ENCODE data around the gene GALNT10.

The GALNT10 gene

DNA sequence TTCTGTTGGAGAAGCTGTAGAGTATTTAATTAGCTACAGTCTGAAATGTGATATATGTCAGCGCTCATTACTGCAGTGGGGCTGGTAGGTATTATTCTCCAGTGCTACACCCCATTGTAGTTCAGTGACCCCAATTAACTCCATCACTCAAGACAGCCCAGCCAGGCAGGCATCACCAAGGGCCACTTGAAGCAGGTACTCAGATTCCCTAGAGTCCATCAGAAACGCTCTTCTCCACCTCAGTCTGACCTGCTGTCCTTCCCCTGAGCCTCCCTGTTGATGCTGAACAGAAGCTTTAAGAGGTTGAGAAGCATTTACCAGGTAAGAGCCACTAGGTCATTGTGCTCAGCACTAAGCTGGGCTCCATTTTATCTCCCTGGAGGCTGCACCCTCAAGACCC lies 71.8 kb downstream of the GALNT10 start:
- TF ChIP-seq, protein P1, sequence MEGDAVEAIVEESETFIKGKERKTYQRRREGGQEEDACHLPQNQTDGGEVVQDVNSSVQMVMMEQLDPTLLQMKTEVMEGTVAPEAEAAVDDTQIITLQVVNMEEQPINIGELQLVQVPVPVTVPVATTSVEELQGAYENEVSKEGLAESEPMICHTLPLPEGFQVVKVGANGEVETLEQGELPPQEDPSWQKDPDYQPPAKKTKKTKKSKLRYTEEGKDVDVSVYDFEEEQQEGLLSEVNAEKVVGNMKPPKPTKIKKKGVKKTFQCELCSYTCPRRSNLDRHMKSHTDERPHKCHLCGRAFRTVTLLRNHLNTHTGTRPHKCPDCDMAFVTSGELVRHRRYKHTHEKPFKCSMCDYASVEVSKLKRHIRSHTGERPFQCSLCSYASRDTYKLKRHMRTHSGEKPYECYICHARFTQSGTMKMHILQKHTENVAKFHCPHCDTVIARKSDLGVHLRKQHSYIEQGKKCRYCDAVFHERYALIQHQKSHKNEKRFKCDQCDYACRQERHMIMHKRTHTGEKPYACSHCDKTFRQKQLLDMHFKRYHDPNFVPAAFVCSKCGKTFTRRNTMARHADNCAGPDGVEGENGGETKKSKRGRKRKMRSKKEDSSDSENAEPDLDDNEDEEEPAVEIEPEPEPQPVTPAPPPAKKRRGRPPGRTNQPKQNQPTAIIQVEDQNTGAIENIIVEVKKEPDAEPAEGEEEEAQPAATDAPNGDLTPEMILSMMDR (IDR thresholded peaks at IDR 0.05; ENCODE audit: insufficient read depth, low read depth, low read length, missing control alignments), result no peak
- H3K4me3 ChIP-seq (ENCODE audit: low read length), result no peak overlapping the region
- DNase-seq (ENCODE audit: low read depth), result no peak

DNA sequence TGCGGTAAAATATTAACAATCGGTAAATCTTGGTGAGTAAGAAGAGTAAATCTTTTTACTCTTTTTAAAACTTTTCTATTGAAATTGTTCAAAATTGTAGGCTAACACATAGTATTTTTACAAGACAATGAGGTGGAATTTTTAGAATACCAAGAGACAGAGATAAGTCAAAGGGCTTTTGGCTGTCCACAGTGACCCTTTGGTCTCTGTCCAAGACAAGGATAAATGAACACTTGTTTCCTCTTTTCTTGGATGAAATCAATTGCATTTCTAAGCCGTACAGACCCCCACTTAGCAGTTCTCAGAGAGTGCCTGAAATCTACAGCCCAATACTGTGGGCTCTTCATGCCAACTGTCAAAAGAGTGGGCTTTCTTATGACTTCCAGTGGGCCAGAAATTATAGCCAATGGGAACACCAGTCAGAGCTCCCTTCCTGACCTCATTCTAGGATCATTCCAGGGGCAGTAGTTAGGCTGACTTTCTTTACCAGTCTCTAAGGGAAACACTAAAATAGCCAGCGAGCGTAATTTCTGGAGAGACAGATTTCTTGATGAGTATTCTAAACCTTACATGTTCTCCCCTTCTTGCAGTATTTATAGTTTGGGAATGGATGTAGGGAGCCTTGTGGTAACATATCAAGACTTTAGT lies 74.1 kb downstream of the GALNT10 start:
- no peak overlapping the region for H3K4me3 ChIP-seq (ENCODE audit: low read length)
- TF ChIP-seq, protein P1 (IDR thresholded peaks at IDR 0.05; ENCODE audit: insufficient read depth, low read depth, low read length, missing control alignments), result no peak
- DNase-seq (ENCODE audit: low read depth), result no peak

DNA sequence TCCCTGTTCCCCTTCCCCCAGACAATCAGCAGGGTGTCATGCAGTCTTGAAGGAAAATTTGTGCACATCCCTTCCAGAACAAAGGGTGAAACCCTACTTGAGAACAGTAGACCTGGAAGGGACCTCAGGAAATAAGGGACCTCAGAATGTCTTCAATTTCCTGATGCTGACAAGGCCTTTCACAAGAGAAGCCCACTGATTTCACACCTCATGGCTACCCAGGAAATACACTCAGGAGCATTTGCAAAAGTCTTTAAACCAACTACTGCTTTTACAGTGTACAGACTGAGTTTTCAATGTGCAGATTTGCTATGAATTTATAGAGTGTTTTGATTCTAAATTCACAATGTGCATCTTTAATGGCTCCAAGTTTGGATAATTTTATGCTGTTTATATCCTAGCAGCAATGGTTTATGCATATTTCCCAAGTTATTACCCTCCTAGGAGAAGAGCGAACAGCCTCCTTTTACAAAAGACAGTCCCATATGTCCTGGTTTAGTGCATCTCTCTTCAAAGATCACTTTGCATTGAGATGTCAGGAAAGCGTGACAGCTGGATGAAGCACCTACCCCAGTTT lies 74.8 kb downstream of the GALNT10 start:
- no peak overlapping the region for H3K4me3 ChIP-seq (ENCODE audit: low read length)
- TF ChIP-seq, protein P1 (IDR thresholded peaks at IDR 0.05; ENCODE audit: insufficient read depth, low read depth, low read length, missing control alignments), result no peak
- DNase-seq (ENCODE audit: low read depth), result no peak

DNA sequence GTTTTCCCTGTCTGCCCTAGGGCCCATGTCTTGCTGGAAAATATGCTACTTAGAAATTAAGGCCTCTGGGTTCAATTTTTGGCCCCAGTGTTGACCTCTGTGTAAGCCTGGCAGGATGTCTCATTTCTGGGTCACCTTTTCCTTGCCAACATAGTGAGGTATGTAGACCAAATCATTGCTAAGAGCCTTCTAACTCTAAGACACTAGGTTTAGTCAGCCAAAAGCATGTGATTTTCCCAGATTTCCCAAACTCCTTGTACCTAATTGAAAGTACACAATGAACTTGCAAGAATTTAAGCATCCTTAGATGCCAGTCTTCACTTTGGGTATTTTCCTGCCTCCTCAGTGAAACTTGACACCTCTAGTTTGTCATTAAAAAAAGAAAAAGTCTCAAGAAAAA lies 77.0 kb downstream of the GALNT10 start:
- TF ChIP-seq, protein P1 (IDR thresholded peaks at IDR 0.05; ENCODE audit: insufficient read depth, low read depth, low read length, missing control alignments), result no peak
- H3K4me3 ChIP-seq (ENCODE audit: low read length), result no peak overlapping the region
- DNase-seq (ENCODE audit: low read depth), result no peak

DNA sequence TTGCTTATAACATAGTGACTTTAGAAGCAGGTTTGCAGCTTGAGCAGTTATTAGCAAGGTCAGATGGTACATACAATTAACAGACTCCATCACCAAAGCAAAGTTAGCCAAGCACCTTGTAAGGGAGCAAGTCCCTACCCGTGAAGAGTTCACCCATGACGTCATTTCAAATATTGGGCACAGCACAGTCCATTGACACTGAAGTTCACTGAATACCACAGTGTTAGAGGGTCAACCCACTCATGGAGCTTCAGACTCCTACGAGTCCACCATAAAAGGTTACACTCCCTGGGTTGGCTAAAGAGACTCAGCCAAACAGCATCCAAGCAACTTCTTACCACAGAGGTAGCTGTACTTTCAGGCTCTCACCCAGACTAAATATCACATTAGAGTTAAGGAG lies 77.5 kb downstream of the GALNT10 start:
- H3K4me3 ChIP-seq (ENCODE audit: low read length), result no peak overlapping the region
- no peak for DNase-seq (ENCODE audit: low read depth)
- TF ChIP-seq, protein P1 (IDR thresholded peaks at IDR 0.05; ENCODE audit: insufficient read depth, low read depth, low read length, missing control alignments), result no peak

DNA sequence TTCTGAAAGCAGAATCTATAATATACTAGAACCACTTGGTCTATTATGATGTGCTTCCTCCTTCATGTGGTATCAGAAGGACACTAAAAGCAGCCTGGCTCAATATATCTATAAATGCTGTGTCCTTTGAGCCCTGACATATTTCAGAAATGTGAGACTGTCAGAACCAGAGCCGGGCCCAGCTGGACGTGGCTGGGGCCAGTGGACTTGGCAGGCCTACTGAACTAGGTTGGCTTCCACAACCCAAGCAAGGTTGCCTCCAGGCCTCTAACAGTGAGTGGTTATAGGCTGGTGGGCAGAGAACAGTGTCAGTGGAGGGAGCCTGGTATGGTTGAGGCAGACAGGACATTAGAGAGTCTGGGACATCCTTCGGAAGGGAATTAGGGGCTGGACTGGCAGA lies 78.9 kb downstream of the GALNT10 start:
- DNase-seq (ENCODE audit: low read depth), result no peak
- no peak overlapping the region for H3K4me3 ChIP-seq (ENCODE audit: low read length)
- TF ChIP-seq, protein P1 (IDR thresholded peaks at IDR 0.05; ENCODE audit: insufficient read depth, low read depth, low read length, missing control alignments), result no peak

DNA sequence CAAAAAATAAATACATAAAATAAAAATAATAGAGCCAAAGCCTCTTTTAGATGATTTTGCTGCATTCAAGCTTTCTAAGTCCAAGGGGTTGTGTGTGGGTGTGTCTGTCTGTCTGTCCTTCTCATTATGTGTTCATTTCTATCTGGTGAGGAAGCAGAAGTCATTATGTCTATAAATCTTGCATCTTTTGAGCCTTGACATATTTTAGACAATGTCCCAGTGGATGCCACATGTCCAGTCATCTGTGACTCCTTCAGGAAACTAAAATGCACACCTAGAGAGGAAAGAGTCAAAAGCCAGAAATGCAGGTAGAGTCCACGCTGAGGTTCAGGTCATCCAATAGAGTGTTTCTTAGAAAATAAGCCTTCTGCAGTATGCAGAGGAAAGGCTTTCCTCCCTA lies 80.9 kb downstream of the GALNT10 start:
- no peak overlapping the region for H3K4me3 ChIP-seq (ENCODE audit: low read length)
- DNase-seq (ENCODE audit: low read depth), result no peak
- TF ChIP-seq, protein P1 (IDR thresholded peaks at IDR 0.05; ENCODE audit: insufficient read depth, low read depth, low read length, missing control alignments), result no peak
